Tibial nerve (tissue), 4 donors: ENCODE measurements around the gene SH3RF3. TPM values are rescaled to one million over a fixed set of nuclear protein-coding genes. Genes with fewer than 3 reads are reported as not detected.
A peak's percentile ranks its signal among the peaks of the same experiment; 100 is the strongest.

Source experiments
- DNase-seq, 2 donors: peaks; one replicate each; pipeline ENCODE4 v3.0.0-alpha.2; 2019; ENCODE audit warnings: low spot score in 2 of 2
- H3K27ac ChIP-seq, 4 donors: fragments of 200-600 bp; sonication (generic) in 3 of 4; one replicate each; pipeline ENCODE4 v1.5.1; 2017 to 2019; ENCODE audit warnings: mild to moderate bottlenecking in 1 of 4
- H3K27me3 ChIP-seq, 2 donors: fragments of 200-600 bp; sonication (generic) in 1 of 2; one replicate each; pipeline versions ENCODE4 v1.5.1 to v1.6.0; 2017 to 2019
- H3K36me3 ChIP-seq, 3 donors: fragments of 200-600 bp; sonication (generic); one replicate each; pipeline ENCODE4 v1.5.1; 2018 to 2019
- H3K4me1 ChIP-seq, 4 donors: fragments of 200-600 bp; sonication (generic) in 3 of 4; one replicate each; pipeline ENCODE4 v1.5.1; 2017 to 2019
- H3K4me3 ChIP-seq, 4 donors: fragments of 200-600 bp; sonication (generic) in 3 of 4; one replicate each; pipeline ENCODE4 v1.5.1; 2017 to 2019; ENCODE audit warnings: mild to moderate bottlenecking in 1 of 4, moderate library complexity in 1 of 4
- H3K9me3 ChIP-seq, 4 donors: fragments of 200-600 bp; sonication (generic) in 3 of 4; one replicate each; pipeline ENCODE4 v1.5.1; 2017 to 2019
- EP300 ChIP-seq, 2 donors: sonication (generic); formaldehyde crosslinking; IDR thresholded peaks; one replicate each; pipeline ENCODE4 v1.6.1; 2017; ENCODE audit warnings: antibody characterized with exemption in 2 of 2, mild to moderate bottlenecking in 1 of 2
- POLR2A ChIP-seq, 2 donors: fragments of 450-650 bp; IDR thresholded peaks; one replicate each; pipeline ENCODE4 v1.6.1; 2017; ENCODE audit warnings: antibody characterized with exemption in 2 of 2, mild to moderate bottlenecking in 2 of 2, moderate library complexity in 2 of 2
- WGBS, 2 donors: methylation state at CpG; one replicate each; pipeline ENCODE4 v1.1.5; 2018; 5-methylcytosine and 5-hydroxymethylcytosine counted together
- total RNA-seq, 4 donors: library from RNA; depleted of rRNA; stranded (reverse); fragments of >200 nt; gene quantifications; one replicate each; pipeline ENCODE4 v1.1.0, GENCODE V29; 2016
- TF ChIP-seq, protein P1 (sequence below), 5 experiments: fragments of 200-600 bp in 3 of 5; fragments of 450-650 bp in 2 of 5; sonication (generic) in 3 of 5; IDR thresholded peaks; one replicate each; pipeline ENCODE4 v1.5.1; 2016 to 2019; ENCODE audit warnings: antibody characterized with exemption in 5 of 5, mild to moderate bottlenecking in 3 of 5, moderate library complexity in 2 of 5

Gene SH3RF3
- total RNA-seq, 4 donors from 2014 or later = 6.9 to 18.0 (median 11.4) TPM

DNA sequence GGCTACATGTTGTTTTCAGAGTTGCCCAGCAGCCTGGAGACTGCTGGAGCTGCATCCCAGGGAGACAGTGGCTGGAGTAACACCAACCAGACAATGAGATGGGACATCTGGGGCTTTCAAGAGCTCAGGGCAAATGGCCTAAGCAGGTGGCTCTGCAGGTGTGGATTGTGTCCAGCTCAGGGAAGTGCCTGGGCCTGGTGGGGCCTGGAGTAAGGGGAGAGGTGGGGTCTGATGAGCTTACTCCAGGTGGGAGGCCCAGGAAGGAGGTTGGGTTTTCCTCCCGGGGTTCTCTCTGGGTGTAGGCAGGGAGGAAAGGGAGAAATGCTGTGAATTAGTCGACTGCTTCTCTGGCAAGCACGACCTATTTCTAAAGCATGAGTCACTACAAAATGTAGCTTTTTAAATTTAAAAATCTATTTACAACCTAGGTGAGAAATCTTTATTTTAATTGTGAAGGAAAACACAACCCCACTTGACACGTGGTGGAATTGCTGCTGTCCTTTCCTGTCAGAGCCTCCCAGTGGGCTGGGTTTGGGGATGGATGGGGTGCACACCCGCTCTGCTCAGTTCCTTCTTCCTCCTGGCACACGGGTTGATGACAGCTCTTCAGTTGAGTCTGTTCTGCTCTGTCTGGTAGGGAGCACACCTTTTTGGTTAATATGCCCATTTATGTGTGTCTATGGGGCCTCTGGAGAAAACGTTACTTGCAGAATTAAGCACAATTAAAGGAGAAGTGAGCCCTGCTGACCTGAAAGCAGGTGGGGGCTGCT, 81.6 kb downstream of the SH3RF3 start:
- 56 to 57% methylated on average over 7 of the region's 7 CpGs for WGBS, 2 donors
- TF ChIP-seq EP300 (IDR thresholded peaks at IDR 0.05) (no peak), POLR2A (IDR thresholded peaks at IDR 0.05) (no peak)
- TF ChIP-seq, protein P1, sequence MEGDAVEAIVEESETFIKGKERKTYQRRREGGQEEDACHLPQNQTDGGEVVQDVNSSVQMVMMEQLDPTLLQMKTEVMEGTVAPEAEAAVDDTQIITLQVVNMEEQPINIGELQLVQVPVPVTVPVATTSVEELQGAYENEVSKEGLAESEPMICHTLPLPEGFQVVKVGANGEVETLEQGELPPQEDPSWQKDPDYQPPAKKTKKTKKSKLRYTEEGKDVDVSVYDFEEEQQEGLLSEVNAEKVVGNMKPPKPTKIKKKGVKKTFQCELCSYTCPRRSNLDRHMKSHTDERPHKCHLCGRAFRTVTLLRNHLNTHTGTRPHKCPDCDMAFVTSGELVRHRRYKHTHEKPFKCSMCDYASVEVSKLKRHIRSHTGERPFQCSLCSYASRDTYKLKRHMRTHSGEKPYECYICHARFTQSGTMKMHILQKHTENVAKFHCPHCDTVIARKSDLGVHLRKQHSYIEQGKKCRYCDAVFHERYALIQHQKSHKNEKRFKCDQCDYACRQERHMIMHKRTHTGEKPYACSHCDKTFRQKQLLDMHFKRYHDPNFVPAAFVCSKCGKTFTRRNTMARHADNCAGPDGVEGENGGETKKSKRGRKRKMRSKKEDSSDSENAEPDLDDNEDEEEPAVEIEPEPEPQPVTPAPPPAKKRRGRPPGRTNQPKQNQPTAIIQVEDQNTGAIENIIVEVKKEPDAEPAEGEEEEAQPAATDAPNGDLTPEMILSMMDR (IDR thresholded peaks at IDR 0.05) = no peak
- peaks cover 0 to 9% (median 0%) of the 10 kb centered on the region in 4 donors for H3K9me3 ChIP-seq
- no peak overlapping the region for H3K4me3 ChIP-seq
- H3K27me3 ChIP-seq = no peaks in the 10 kb centered on the region
- DNase-seq = no peak
- no peak overlapping the region for H3K27ac ChIP-seq
- H3K36me3 ChIP-seq = no peaks in the 10 kb centered on the region
- peaks cover 0 to 42% (median 8%) of the 10 kb centered on the region in 4 donors for H3K4me1 ChIP-seq

DNA sequence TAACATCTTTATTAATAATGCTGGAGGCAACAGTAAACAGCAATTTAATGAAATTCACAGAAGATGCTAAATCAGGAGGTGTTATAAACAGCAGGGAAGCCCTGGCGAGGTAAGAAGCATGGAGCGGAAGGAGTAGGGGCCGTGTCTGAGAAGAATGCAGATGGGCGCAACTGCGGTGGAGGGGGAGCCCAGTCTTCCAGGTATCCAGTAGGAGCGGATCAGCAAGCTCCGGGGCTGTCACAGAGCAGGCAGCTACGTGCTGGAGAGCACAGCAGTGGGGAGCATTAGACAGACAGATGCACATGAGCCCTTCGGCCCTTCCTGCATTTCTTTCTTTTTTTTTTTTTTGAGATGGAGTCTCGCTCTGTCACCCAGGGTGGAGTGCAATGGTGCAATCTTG, 82.3 kb downstream of the SH3RF3 start:
- Histone ChIP-seq H3K9me3 (peaks cover 0 to 9% (median 0%) of the 10 kb centered on the region in 4 donors), H3K27me3 (no peaks in the 10 kb centered on the region), H3K27ac (no peak overlapping the region), H3K36me3 (no peaks in the 10 kb centered on the region), H3K4me1 (peaks cover 0 to 42% (median 8%) of the 10 kb centered on the region in 4 donors), H3K4me3 (no peak overlapping the region)
- 71 to 83% methylated on average over 10 of the region's 10 CpGs for WGBS, 2 donors
- TF ChIP-seq EP300 (IDR thresholded peaks at IDR 0.05) (no peak), POLR2A (IDR thresholded peaks at IDR 0.05) (no peak)
- TF ChIP-seq, protein P1 (IDR thresholded peaks at IDR 0.05) = no peak
- DNase-seq = no peak

DNA sequence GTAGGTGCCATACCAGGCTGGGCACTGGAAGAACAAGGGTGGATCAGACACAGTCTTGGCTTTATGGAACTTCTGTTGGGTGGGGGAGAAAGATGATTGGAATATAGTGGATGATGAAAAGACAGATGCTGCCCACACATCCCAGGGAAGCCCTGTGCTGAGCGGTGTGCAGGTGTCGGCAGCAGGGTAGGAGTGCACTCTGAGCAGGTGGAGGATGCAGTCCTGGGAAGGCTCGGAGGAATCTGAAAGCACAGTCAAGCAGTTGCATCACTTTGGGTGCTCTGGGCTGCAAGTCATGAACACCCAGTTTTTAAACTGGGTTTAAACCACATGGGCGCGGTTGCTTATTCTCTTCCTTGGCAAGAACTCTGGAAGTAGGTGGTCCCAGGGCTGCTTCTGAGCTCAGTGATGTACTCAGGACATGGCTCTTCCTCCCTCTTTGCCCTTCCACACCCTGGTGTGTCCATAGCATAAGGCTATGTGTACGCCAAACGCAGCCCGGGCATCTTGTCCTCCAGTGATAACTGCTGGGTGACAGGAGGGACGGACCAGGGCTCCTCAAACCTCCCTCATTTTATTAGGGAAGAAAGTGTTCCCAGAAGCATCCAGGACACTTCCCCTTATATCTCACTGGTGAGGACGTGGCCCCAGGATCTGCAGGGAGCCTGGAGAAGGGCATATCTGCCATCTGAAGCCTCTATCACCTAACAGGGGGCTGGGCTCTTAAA, 84.0 kb downstream of the SH3RF3 start:
- peaks cover 0 to 48% (median 15%) of the 10 kb centered on the region in 4 donors for H3K4me1 ChIP-seq
- H3K9me3 ChIP-seq = peaks cover 0 to 8% (median 0%) of the 10 kb centered on the region in 4 donors
- H3K27me3 ChIP-seq = no peaks in the 10 kb centered on the region
- TF ChIP-seq EP300 (IDR thresholded peaks at IDR 0.05) (no peak), POLR2A (IDR thresholded peaks at IDR 0.05) (no peak)
- TF ChIP-seq, protein P1 (IDR thresholded peaks at IDR 0.05) = no peak
- H3K36me3 ChIP-seq = no peaks in the 10 kb centered on the region
- 92 to 97% methylated on average over 10 of the region's 10 CpGs for WGBS, 2 donors
- no peak for DNase-seq
- H3K27ac ChIP-seq = no peak overlapping the region
- no peak overlapping the region for H3K4me3 ChIP-seq

DNA sequence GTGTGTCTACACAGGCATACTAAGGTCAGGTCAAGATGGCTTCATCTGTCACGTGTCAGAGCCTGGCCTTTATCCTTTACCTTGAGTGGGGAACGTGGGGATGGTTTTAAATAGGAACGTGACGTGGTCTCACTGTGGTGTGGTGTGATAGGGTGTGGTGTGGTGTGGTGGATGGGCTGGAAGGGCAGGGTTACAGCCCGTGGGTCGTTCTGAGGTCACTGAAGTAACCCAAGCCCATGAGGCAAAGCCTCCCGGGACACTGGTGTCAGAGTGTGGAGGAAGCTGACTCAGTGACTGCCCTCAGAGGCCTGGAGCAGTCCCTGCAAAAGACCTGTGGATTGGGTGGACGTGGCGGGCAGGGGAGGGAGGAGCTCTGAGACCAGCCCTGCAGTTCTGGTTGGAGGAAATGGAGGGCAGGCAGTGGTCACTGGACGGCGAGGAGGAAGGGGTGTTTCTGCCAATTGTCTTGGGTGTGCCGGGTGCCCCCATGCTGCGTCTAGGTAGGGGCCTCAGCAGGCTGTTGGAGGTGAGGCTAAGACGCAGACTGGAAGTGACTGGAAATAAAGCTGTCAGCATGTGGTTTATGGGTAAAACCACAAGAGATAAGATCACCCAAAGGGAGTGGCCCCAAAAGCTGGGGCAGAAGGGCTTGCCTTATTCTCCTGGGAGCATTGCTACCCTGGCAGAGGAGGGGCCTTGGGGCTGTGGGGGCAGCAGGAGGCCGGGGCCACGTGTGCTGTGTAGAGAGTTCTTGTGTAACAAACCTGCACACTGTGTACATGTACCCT, 84.8 kb downstream of the SH3RF3 start:
- H3K9me3 ChIP-seq = peaks cover 0 to under 1% (median 0%) of the 10 kb centered on the region in 4 donors
- peaks cover 0 to 55% (median 23%) of the 10 kb centered on the region in 4 donors for H3K4me1 ChIP-seq
- no peak overlapping the region for H3K4me3 ChIP-seq
- 67 to 70% methylated on average over 16 of the region's 16 CpGs for whole genome bisulfite sequencing, 2 donors
- H3K27ac ChIP-seq = no peak overlapping the region
- no peaks in the 10 kb centered on the region for H3K36me3 ChIP-seq
- no peaks in the 10 kb centered on the region for H3K27me3 ChIP-seq
- DNase-seq = no peak
- TF ChIP-seq EP300 (IDR thresholded peaks at IDR 0.05) (peak in 1 of 2 donors; percentile 34), POLR2A (IDR thresholded peaks at IDR 0.05) (no peak)

DNA sequence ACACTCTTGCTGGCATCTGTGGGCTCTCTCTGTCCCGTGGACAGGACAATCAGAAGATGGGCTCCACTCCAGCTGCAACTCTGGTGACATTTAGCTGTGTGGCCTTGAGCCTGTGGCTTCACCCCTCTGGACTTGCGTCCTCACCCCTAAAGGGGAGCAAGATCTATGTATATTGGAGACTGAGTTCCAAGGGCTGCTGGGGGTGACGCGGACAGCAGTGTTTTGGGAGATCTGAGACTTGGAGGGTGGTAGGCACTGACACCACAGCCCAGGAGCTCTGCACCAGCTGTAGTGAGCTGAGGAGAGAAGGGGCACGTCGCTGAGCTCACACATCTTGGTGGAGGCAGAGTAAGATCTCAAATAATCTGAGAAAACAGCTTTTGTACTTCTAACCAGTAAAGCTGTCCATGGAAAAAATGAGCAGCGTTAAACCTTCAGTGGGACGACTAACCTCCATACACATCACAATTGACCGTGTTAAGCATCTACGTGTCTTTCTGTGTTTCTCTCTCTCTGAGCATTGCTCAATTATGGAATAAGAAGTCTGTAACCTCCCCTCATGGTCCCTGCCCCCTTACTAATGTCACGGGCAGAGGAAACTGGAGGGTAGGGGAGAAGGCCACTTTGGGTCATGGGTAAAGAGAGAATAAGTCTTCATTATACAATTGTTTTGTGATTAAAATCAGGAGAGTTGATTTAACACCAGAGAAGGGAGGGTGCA, 85.8 kb downstream of the SH3RF3 start:
- 84 to 88% methylated on average over 10 to 11 of the region's 11 CpGs for WGBS, 2 donors
- DNase-seq = no peak
- no peaks in the 10 kb centered on the region for H3K36me3 ChIP-seq
- H3K4me1 ChIP-seq = peaks cover 0 to 48% (median 26%) of the 10 kb centered on the region in 4 donors
- no peak overlapping the region for H3K4me3 ChIP-seq
- H3K27ac ChIP-seq = no peak overlapping the region
- no peaks in the 10 kb centered on the region for H3K9me3 ChIP-seq
- H3K27me3 ChIP-seq = no peaks in the 10 kb centered on the region
- TF ChIP-seq, protein P1 (IDR thresholded peaks at IDR 0.05) = no peak
- TF ChIP-seq POLR2A (IDR thresholded peaks at IDR 0.05) = no peak
- TF ChIP-seq EP300 (IDR thresholded peaks at IDR 0.05) = no peak
